ENCODE measurements around the gene CBX1.
"Not testable (repeated sequence)": the region's sequence is repeated elsewhere in the genome, so short reads cannot be mapped to it uniquely, and the experiment has no call there.

CBX1 gene

DNA sequence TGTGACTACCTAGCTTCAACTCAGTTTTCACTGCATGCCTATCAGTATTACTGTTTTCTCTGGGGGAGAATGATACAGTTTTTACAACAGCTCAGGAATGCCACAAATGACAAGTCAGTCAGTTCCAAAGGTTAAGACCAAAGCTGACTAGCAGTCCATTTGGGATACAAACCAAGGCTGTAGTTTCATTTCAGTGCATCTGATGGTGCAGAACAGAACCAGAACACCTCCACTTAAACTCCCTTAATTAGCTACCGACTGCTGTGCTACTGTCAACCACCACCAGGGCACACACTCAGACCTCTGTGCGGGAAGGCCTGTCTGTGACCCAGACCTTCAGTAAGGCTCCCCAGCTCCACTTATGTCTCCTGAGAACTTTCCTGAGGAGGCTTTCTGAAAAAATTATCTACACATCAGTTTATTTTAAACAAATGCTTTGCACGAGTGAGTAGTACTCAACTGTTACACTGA, 32.8 kb downstream of the CBX1 start:
- H3K36me3 ChIP-seq (ENCODE audit: insufficient read depth, low read length) = peaks cover 49% of the 10 kb centered on the region
- H3K4me1 ChIP-seq (ENCODE audit: insufficient read depth, low read length) = no peaks in the 10 kb centered on the region
- H3K9me3 ChIP-seq (ENCODE audit: low read length) = no peaks in the 10 kb centered on the region
- H3K4me3 ChIP-seq (ENCODE audit: low read depth in 1 of 2, low read length in 2 of 2) = no peak overlapping the region
- no peaks in the 10 kb centered on the region for H3K27me3 ChIP-seq (ENCODE audit: control insufficient read depth in 1 of 2, insufficient read depth in 2 of 2, low read length in 2 of 2)
- H3K9ac ChIP-seq (ENCODE audit: low read length) = no peak overlapping the region
- no peak overlapping the region for H3K27ac ChIP-seq (ENCODE audit: low read depth, low read length)

DNA sequence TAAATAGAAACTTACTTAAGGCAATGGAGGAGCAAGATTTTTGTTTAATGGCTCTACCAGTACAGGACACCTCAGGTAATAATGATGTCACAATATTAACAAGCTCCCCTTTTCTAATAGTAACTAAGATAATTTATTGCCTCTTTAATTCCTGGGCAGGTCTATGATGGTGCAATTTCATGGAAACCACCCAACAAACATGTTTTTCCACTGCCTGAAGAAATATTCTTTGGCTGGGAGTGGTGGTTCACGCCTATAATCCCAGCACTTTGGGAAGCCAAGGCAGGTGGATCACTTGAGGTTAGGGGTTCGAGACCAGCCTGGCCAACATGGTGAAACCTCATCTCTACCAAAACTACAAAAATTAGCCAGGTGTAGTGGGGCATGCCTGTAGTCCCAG, 33.5 kb downstream of the CBX1 start:
- H3K9me3 ChIP-seq (ENCODE audit: low read length); H3K4me1 ChIP-seq (ENCODE audit: insufficient read depth, low read length); H3K27ac ChIP-seq (ENCODE audit: low read depth, low read length); H3K9ac ChIP-seq (ENCODE audit: low read length); H3K27me3 ChIP-seq (ENCODE audit: control insufficient read depth in 1 of 2, insufficient read depth in 2 of 2, low read length in 2 of 2); H3K4me3 ChIP-seq (ENCODE audit: low read depth in 1 of 2, low read length in 2 of 2): not testable (repeated sequence)
- peaks cover 54% of the 10 kb centered on the region for H3K36me3 ChIP-seq (ENCODE audit: insufficient read depth, low read length)

DNA sequence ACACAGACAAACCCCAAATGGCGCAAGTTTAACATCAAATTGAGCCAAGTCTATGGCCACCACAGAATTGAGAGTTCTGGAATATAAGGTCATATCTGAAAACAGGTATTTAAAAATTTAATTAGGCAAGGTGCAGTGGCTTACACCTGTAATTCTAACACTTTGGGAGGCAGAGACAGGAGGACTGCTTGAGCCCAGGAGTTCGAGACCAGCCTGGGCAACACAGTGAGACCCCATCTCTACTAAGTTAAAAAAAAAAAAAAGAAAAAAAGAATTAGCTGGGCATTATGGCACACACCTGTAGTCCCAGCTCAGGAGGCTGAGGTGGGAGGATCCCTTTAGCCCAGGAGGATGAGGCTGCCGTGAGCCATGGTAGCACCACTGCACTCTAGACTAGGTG, 34.0 kb downstream of the CBX1 start:
- no peaks in the 10 kb centered on the region for H3K9me3 ChIP-seq (ENCODE audit: low read length)
- peaks cover 58% of the 10 kb centered on the region for H3K36me3 ChIP-seq (ENCODE audit: insufficient read depth, low read length)
- H3K9ac ChIP-seq (ENCODE audit: low read length) = no peak overlapping the region
- no peak overlapping the region for H3K4me3 ChIP-seq (ENCODE audit: low read depth in 1 of 2, low read length in 2 of 2)
- no peaks in the 10 kb centered on the region for H3K27me3 ChIP-seq (ENCODE audit: control insufficient read depth in 1 of 2, insufficient read depth in 2 of 2, low read length in 2 of 2)
- no peak overlapping the region for H3K27ac ChIP-seq (ENCODE audit: low read depth, low read length)
- H3K4me1 ChIP-seq (ENCODE audit: insufficient read depth, low read length) = no peaks in the 10 kb centered on the region

DNA sequence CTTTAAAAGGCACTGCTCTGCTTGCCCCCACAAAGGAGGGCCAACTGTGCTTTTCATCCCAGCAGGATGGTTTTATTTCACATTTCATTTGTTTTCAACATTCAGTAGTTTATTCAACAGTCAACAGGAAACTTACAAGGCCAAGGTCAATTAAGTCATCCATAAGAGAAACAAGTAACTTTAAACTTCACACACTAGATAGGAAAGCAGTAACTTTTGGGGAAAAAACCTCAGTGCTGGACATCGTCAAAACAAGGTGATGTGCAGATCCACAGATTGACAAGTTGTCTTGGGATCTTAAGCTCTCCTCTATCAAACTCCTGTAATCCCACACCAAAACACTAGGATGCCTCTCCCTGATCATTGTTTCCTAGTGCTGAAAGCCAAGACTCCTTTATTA, 34.6 kb downstream of the CBX1 start:
- Histone ChIP-seq H3K27me3 (ENCODE audit: control insufficient read depth in 1 of 2, insufficient read depth in 2 of 2, low read length in 2 of 2) (no peaks in the 10 kb centered on the region), H3K9ac (ENCODE audit: low read length) (no peak overlapping the region), H3K9me3 (ENCODE audit: low read length) (no peaks in the 10 kb centered on the region), H3K4me1 (ENCODE audit: insufficient read depth, low read length) (no peaks in the 10 kb centered on the region), H3K4me3 (ENCODE audit: low read depth in 1 of 2, low read length in 2 of 2) (no peak overlapping the region), H3K36me3 (ENCODE audit: insufficient read depth, low read length) (peaks cover 64% of the 10 kb centered on the region), H3K27ac (ENCODE audit: low read depth, low read length) (no peak overlapping the region)

DNA sequence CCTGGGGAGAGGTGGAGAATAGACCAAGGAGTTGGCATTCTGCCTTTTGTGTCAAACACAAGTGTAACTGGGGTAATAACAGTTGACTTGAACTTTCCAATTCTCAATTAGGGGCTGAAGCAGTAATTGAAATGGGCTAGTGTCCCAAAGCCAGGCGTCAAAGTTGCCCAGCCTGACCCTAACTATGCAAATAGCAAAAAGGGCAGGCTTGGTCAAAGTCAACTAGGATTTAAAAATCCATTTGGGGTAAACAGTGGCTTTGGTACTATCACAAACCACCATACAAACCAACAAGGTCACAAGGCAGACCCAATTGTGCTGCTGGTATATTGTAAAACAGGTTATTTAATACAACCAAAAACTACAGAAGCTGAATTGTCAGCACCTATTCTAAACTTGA, 35.1 kb downstream of the CBX1 start:
- H3K4me1 ChIP-seq (ENCODE audit: insufficient read depth, low read length) = no peaks in the 10 kb centered on the region
- no peak overlapping the region for H3K4me3 ChIP-seq (ENCODE audit: low read depth in 1 of 2, low read length in 2 of 2)
- H3K27me3 ChIP-seq (ENCODE audit: control insufficient read depth in 1 of 2, insufficient read depth in 2 of 2, low read length in 2 of 2) = no peaks in the 10 kb centered on the region
- no peaks in the 10 kb centered on the region for H3K9me3 ChIP-seq (ENCODE audit: low read length)
- no peak overlapping the region for H3K9ac ChIP-seq (ENCODE audit: low read length)
- no peak overlapping the region for H3K27ac ChIP-seq (ENCODE audit: low read depth, low read length)
- peaks cover 63% of the 10 kb centered on the region for H3K36me3 ChIP-seq (ENCODE audit: insufficient read depth, low read length)

DNA sequence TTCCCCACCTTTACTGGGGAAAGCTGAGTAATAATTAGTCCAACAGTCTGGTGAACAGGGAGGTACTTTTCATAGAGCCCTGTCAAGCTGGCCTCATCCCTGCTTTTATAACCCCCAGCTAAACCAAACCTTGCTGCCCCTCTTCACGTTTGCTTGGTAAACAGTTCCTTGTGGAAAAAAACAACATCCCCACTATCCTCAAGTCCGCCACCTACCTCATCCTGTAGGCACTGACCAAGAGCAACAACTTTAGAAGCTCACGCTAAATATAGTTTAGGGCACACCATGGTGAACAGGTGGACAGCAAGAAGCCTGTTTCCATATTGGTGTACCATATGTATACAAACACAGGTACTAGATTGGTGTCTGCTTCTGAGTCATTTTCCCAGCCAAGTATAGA, 36.6 kb downstream of the CBX1 start:
- Histone ChIP-seq H3K4me1 (ENCODE audit: insufficient read depth, low read length) (no peaks in the 10 kb centered on the region), H3K4me3 (ENCODE audit: low read depth in 1 of 2, low read length in 2 of 2) (no peak overlapping the region), H3K9ac (ENCODE audit: low read length) (no peak overlapping the region), H3K36me3 (ENCODE audit: insufficient read depth, low read length) (peaks cover 61% of the 10 kb centered on the region), H3K9me3 (ENCODE audit: low read length) (no peaks in the 10 kb centered on the region), H3K27ac (ENCODE audit: low read depth, low read length) (no peak overlapping the region), H3K27me3 (ENCODE audit: control insufficient read depth in 1 of 2, insufficient read depth in 2 of 2, low read length in 2 of 2) (no peaks in the 10 kb centered on the region)

DNA sequence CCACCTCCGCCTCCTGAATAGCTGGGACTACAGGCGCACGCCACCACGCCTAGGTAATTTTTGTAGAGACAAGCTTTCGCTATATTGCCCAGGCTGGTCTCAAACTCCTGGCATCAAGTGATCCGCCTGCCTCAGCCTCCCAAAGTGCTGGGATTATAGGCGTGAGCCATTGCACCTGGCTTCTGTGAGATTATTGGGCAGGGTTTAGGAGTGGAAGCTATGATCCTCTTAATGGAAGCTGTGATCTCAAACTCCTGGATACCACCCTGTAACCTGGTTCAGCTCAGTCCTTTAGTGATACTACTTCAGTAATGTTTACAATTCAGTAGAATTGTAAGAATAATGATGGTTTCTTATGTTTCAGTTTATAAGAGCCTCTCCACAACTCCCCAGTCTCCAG, 39.0 kb downstream of the CBX1 start:
- H3K36me3 ChIP-seq (ENCODE audit: insufficient read depth, low read length) = peaks cover 76% of the 10 kb centered on the region
- H3K27me3 ChIP-seq (ENCODE audit: control insufficient read depth in 1 of 2, insufficient read depth in 2 of 2, low read length in 2 of 2) = no peaks in the 10 kb centered on the region
- H3K9me3 ChIP-seq (ENCODE audit: low read length) = no peaks in the 10 kb centered on the region
- H3K9ac ChIP-seq (ENCODE audit: low read length) = no peak overlapping the region
- no peak overlapping the region for H3K27ac ChIP-seq (ENCODE audit: low read depth, low read length)
- no peak overlapping the region for H3K4me3 ChIP-seq (ENCODE audit: low read depth in 1 of 2, low read length in 2 of 2)
- H3K4me1 ChIP-seq (ENCODE audit: insufficient read depth, low read length) = no peaks in the 10 kb centered on the region

DNA sequence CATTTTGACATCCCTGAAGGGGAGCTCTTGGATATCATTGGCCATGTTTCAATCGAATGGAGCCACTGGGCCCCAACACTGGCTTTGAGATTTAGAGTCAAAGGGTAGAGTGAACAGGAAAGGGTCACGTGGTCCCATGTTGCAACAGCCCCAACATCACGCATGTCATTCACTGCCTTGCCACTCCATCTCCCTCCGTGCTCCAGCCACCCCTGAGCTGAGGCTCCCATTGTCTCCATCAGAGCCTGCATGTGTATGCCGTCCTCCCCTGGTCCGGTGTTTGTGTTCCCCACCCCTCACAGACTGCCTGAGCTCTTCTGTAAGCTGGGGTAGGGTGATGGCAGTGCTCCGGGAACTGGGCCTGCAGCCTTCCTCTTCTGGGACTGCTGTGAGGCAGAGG, 41.0 kb downstream of the CBX1 start:
- Histone ChIP-seq H3K9ac (ENCODE audit: low read length) (no peak overlapping the region), H3K9me3 (ENCODE audit: low read length) (no peaks in the 10 kb centered on the region), H3K4me1 (ENCODE audit: insufficient read depth, low read length) (peaks cover 4% of the 10 kb centered on the region), H3K27me3 (ENCODE audit: control insufficient read depth in 1 of 2, insufficient read depth in 2 of 2, low read length in 2 of 2) (no peaks in the 10 kb centered on the region), H3K4me3 (ENCODE audit: low read depth in 1 of 2, low read length in 2 of 2) (no peak overlapping the region), H3K36me3 (ENCODE audit: insufficient read depth, low read length) (peaks cover 80% of the 10 kb centered on the region), H3K27ac (ENCODE audit: low read depth, low read length) (no peak overlapping the region)

DNA sequence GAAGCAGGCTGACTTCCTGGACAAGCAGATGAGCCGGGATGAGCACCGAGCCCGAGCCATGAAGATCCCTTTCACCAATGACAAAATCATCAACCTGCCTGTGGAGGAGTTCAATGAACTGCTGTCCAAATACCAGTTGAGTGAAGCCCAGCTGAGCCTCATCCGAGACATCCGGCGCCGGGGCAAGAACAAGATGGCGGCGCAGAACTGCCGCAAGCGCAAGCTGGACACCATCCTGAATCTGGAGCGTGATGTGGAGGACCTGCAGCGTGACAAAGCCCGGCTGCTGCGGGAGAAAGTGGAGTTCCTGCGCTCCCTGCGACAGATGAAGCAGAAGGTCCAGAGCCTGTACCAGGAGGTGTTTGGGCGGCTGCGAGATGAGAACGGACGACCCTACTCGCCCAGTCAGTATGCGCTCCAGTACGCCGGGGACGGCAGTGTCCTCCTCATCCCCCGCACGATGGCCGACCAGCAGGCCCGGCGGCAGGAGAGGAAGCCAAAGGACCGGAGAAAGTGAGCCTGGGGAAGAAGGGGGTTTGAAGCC, 42.1 kb downstream of the CBX1 start:
- H3K27me3 ChIP-seq (ENCODE audit: control insufficient read depth in 1 of 2, insufficient read depth in 2 of 2, low read length in 2 of 2) = no peaks in the 10 kb centered on the region
- no peaks in the 10 kb centered on the region for H3K9me3 ChIP-seq (ENCODE audit: low read length)
- H3K4me1 ChIP-seq (ENCODE audit: insufficient read depth, low read length) = peaks cover 13% of the 10 kb centered on the region
- no peak overlapping the region for H3K27ac ChIP-seq (ENCODE audit: low read depth, low read length)
- H3K4me3 ChIP-seq (ENCODE audit: low read depth in 1 of 2, low read length in 2 of 2) = no peak overlapping the region
- H3K36me3 ChIP-seq (ENCODE audit: insufficient read depth, low read length) = peaks cover 70% of the 10 kb centered on the region
- no peak overlapping the region for H3K9ac ChIP-seq (ENCODE audit: low read length)

DNA sequence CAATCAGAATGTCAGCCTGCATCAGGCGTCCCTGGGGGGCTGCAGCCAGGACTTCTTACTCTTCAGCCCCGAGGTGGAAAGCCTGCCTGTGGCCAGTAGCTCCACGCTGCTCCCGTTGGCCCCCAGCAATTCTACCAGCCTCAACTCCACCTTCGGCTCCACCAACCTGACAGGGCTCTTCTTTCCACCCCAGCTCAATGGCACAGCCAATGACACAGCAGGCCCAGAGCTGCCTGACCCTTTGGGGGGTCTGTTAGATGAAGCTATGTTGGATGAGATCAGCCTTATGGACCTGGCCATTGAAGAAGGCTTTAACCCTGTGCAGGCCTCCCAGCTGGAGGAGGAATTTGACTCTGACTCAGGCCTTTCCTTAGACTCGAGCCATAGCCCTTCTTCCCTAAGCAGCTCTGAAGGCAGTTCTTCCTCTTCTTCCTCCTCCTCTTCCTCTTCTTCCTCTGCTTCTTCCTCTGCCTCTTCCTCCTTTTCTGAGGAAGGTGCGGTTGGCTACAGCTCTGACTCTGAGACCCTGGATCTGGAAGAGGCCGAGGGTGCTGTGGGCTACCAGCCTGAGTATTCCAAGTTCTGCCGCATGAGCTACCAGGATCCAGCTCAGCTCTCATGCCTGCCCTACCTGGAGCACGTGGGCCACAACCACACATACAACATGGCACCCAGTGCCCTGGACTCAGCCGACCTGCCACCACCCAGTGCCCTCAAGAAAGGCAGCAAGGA, 42.7 kb downstream of the CBX1 start:
- Histone ChIP-seq H3K9ac (ENCODE audit: low read length) (no peak overlapping the region), H3K9me3 (ENCODE audit: low read length) (no peaks in the 10 kb centered on the region), H3K4me3 (ENCODE audit: low read depth in 1 of 2, low read length in 2 of 2) (no peak overlapping the region), H3K27me3 (ENCODE audit: control insufficient read depth in 1 of 2, insufficient read depth in 2 of 2, low read length in 2 of 2) (no peaks in the 10 kb centered on the region), H3K27ac (ENCODE audit: low read depth, low read length) (no peak overlapping the region), H3K36me3 (ENCODE audit: insufficient read depth, low read length) (peaks cover 67% of the 10 kb centered on the region), H3K4me1 (ENCODE audit: insufficient read depth, low read length) (peaks cover 19% of the 10 kb centered on the region)

DNA sequence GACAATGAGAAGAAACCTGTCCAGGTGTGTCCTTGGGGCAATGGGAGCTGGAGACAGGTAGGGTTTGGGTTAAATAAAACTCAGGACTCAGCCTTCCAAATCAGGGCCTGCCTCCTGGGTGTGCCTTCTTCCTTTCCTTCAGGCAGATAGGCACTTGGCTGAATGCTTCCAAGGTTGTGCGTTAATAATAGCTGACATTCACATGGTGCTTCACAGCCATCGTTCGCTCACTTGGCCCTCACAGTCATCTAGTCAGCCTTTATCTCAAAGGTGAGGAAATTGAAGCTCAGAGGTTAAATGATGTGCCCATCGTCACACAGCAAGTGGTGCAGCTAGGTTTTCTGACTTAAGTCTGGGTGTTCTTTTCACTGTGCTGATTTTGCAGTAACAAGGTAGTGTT, 43.7 kb downstream of the CBX1 start:
- Histone ChIP-seq H3K9ac (ENCODE audit: low read length) (no peak overlapping the region), H3K4me1 (ENCODE audit: insufficient read depth, low read length) (peaks cover 28% of the 10 kb centered on the region), H3K36me3 (ENCODE audit: insufficient read depth, low read length) (peaks cover 61% of the 10 kb centered on the region), H3K27me3 (ENCODE audit: control insufficient read depth in 1 of 2, insufficient read depth in 2 of 2, low read length in 2 of 2) (no peaks in the 10 kb centered on the region), H3K27ac (ENCODE audit: low read depth, low read length) (no peak overlapping the region), H3K4me3 (ENCODE audit: low read depth in 1 of 2, low read length in 2 of 2) (no peak overlapping the region), H3K9me3 (ENCODE audit: low read length) (no peaks in the 10 kb centered on the region)

DNA sequence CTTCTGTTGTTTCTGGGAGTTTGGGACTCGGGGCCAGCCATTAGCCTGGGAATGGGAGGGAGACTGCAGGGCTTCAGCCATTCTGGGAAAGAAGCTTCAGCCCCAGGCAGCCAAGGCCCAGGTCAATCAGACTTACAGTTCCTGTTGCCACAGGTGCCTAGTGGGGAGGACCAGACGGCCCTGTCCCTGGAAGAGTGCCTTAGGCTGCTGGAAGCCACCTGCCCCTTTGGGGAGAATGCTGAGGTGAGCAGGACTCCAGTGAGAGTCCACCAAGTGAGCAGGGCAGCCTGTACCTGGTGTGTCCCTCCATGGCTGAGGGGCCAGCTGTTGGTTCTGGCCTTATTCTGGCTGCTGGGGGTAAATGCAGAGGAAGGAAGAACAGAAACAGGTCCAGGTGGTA, 44.4 kb downstream of the CBX1 start:
- H3K4me1 ChIP-seq (ENCODE audit: insufficient read depth, low read length) = peaks cover 36% of the 10 kb centered on the region
- H3K27me3 ChIP-seq (ENCODE audit: control insufficient read depth in 1 of 2, insufficient read depth in 2 of 2, low read length in 2 of 2) = no peaks in the 10 kb centered on the region
- no peaks in the 10 kb centered on the region for H3K9me3 ChIP-seq (ENCODE audit: low read length)
- H3K4me3 ChIP-seq (ENCODE audit: low read depth in 1 of 2, low read length in 2 of 2) = no peak overlapping the region
- no peak overlapping the region for H3K27ac ChIP-seq (ENCODE audit: low read depth, low read length)
- peaks cover 54% of the 10 kb centered on the region for H3K36me3 ChIP-seq (ENCODE audit: insufficient read depth, low read length)
- no peak overlapping the region for H3K9ac ChIP-seq (ENCODE audit: low read length)

All from muscle layer of colon (tissue), 2 donors.